Retinal pigment epithelial cell (primary cell): ENCODE measurements around the gene CFAP100.
A peak's percentile ranks its signal among the peaks of the same experiment; 100 is the strongest.

ENCODE experiments used
- DNase-seq: peaks from one replicate; pipeline ENCODE4 v3.0.0-alpha.2; 2010; ENCODE audit warnings: low read depth
- H3K4me3 ChIP-seq: 2 replicates; pipeline ENCODE4 v1.5.1; 2011; ENCODE audit warnings: mild to moderate bottlenecking, low read length, control low read depth, moderate library complexity
- CTCF ChIP-seq: conservative IDR thresholded peaks from 2 replicates; pipeline ENCODE4 v1.5.1; 2011; ENCODE audit warnings: low read depth, low read length, control low read depth, inconsistent platforms

CFAP100 gene

GRCh38 chr3:126353694-126354321 lies 40.9 kb upstream of the CFAP100 start:
- DNase-seq = no peak
- no peak for TF ChIP-seq CTCF
- no peak overlapping the region for H3K4me3 ChIP-seq

GRCh38 chr3:126354776-126355175 lies 39.9 kb upstream of the CFAP100 start:
- no peak overlapping the region for H3K4me3 ChIP-seq
- TF ChIP-seq CTCF = no peak

GRCh38 chr3:126355251-126355650 lies 39.5 kb upstream of the CFAP100 start:
- no peak for TF ChIP-seq CTCF
- DNase-seq = no peak
- H3K4me3 ChIP-seq = no peak overlapping the region

More at GRCh38 chr3:126354776-126355175, 39.9 kb upstream of the CFAP100 start:
- no peak for DNase-seq

GRCh38 chr3:126355777-126356372 lies 38.8 kb upstream of the CFAP100 start:
- H3K4me3 ChIP-seq = peak overlapping the region; percentile 47
- DNase-seq = peak; percentile 41
- no peak for TF ChIP-seq CTCF

- DNase-seq = no peak
- no peak for TF ChIP-seq CTCF
- peak overlapping the region; percentile 47 for H3K4me3 ChIP-seq
Measured at GRCh38 chr3:126356373-126357264, 38.1 kb upstream of the CFAP100 start.

- DNase-seq = peak; percentile 34
- peak within 1 kb of the TSS; percentile 61 for H3K4me3 ChIP-seq
Measured at GRCh38 chr3:126357295-126358037, 37.2 kb upstream of the CFAP100 start, which contains the start of gene KLF15. KLF15 (minus strand) TSS chr3:126357408; CDS start chr3:126352922, 4,486 bp downstream.

More at GRCh38 chr3:126357295-126358037, 37.2 kb upstream of the CFAP100 start, which contains the start of gene KLF15:
- no peak for TF ChIP-seq CTCF
